ENCODE data around the gene ZNF787. TPM values are rescaled to one million over a fixed set of nuclear protein-coding genes. Genes with fewer than 3 reads are reported as not detected.

The ZNF787 gene
- total and polyA plus RNA-seq, 2 of the 4 experiments (the other 2 are of a cell fraction): 4.8 to 11.2 TPM

- Histone ChIP-seq H4K20me1 (ENCODE audit: insufficient read depth, low read length) (peaks cover 49% of the 10 kb centered on the region), H3K4me1 (ENCODE audit: control insufficient read depth, insufficient read depth, low read length) (peaks cover 3% of the 10 kb centered on the region; the same call in 1 of the 2 replicates), H2BK5ac (ENCODE audit: low read depth, low read length, poor library complexity, severe bottlenecking) (no peak overlapping the region), H3K4me3 (ENCODE audit: insufficient read depth, low read depth, low read length) (no peak overlapping the region), H3K9me1 (ENCODE audit: insufficient read depth, low read length) (peaks cover 2% of the 10 kb centered on the region; the same call in 1 of the 2 replicates), H4K91ac (ENCODE audit: insufficient read depth, low read depth, low read length) (no peak overlapping the region), H3K9me3 (ENCODE audit: control insufficient read depth, insufficient read depth, low read length) (no peaks in the 10 kb centered on the region), H4K8ac (ENCODE audit: low read depth in 2 of 2, low read length in 2 of 2) (no peak overlapping the region), H2AK9ac (replicated peaks; ENCODE audit: low read depth, low read length, poor library complexity) (no peak overlapping the region), H3K79me1 (ENCODE audit: low read depth in 1 of 2, low read length in 2 of 2) (peaks cover 1 to 27% of the 10 kb centered on the region in 2 experiments; a peak in 3 of 4 replicates), H2BK120ac (ENCODE audit: low read depth, low read length) (no peak overlapping the region), H3K18ac (ENCODE audit: low read depth, low read length) (no peak overlapping the region), H3K23ac (ENCODE audit: low read depth, low read length) (no peak overlapping the region), H3K14ac (replicated peaks; ENCODE audit: low read depth, low read length) (no peak overlapping the region), H3K27me3 (ENCODE audit: control insufficient read depth, insufficient read depth, low read length) (no peaks in the 10 kb centered on the region), H3K4ac (ENCODE audit: low read depth, low read length) (no peak overlapping the region), H2BK15ac (ENCODE audit: low read depth, low read length) (no peak overlapping the region), H4K5ac (ENCODE audit: low read depth, low read length) (no peak overlapping the region), H2AK5ac (ENCODE audit: low read depth, low read length) (no peak overlapping the region), H2BK20ac (ENCODE audit: low read depth, low read length) (no peak overlapping the region), H2AFZ (replicated peaks; ENCODE audit: low read length, poor library complexity) (no peak overlapping the region), H3K36me3 (ENCODE audit: control insufficient read depth, insufficient read depth, low read length) (peaks cover 40% of the 10 kb centered on the region), H3K9ac (ENCODE audit: low read depth, low read length) (no peak overlapping the region), H3K27ac (ENCODE audit: insufficient read depth, low read length) (no peak overlapping the region), H3K56ac (ENCODE audit: extremely low read depth, insufficient read depth, low read length) (no peak overlapping the region), H3K4me2 (ENCODE audit: low read depth, low read length) (no peak overlapping the region)
- POLR2A ChIA-PET (ENCODE audit: unreplicated experiment): no interaction called here
- TF ChIP-seq NFE2L2 (IDR thresholded peaks at IDR 0.05; ENCODE audit: low read depth, low read length) (no peak), RFX5 (IDR thresholded peaks at IDR 0.05; ENCODE audit: low read depth, low read length) (no peak), MAZ (IDR thresholded peaks at IDR 0.05; ENCODE audit: borderline replicate concordance, low read depth, low read length) (no peak), MAFK (IDR thresholded peaks at IDR 0.05; ENCODE audit: low read depth, low read length) (no peak), BHLHE40 (IDR thresholded peaks at IDR 0.05; ENCODE audit: low read depth, low read length) (no peak), FOS (IDR thresholded peaks at IDR 0.05; ENCODE audit: low read depth, low read length) (no peak), MXI1 (IDR thresholded peaks at IDR 0.05; ENCODE audit: borderline replicate concordance, low read depth, low read length) (no peak), CTCF (conservative IDR thresholded peaks at IDR 0.05; ENCODE audit: low read depth, low read length) (no peak), CHD1 (IDR thresholded peaks at IDR 0.05; ENCODE audit: low read depth, low read length) (no peak), SMC3 (IDR thresholded peaks at IDR 0.05; ENCODE audit: low read depth, low read length) (no peak), ELK1 (IDR thresholded peaks at IDR 0.05; ENCODE audit: borderline replicate concordance, low read depth, low read length) (no peak), USF2 (IDR thresholded peaks at IDR 0.05; ENCODE audit: low read depth, low read length) (no peak), RAD21 (IDR thresholded peaks at IDR 0.05; ENCODE audit: low read length) (no peak)
- BruUV-seq (replicated peaks): no TSS peak
- in situ Hi-C loops (cut with MboI; ENCODE audit: low sequenced_read_pairs) (no loop called here), intact Hi-C loops (cut with micrococcal nuclease) (no loop called here), dilution Hi-C loops (cut with HindIII; ENCODE audit: low sequenced_read_pairs, unreplicated experiment) (no loop called here)
- CTCF ChIA-PET: no interaction called here
- ATAC-seq (ENCODE audit: low read depth): no peak
- WGBS, 2 experiments (ENCODE audit: extremely low coverage in 2 of 2, insufficient read length in 1 of 2): 94% methylated on average over 17 of the region's 34 CpGs; no CpG with 5 or more reads in 1 of the 2 experiments
- DNase-seq: no peak
Measured at GRCh38 chr19:56101746-56102535, 19.2 kb downstream of the ZNF787 start.

All from IMR-90 (cell line).